IMR-90 (cell line): ENCODE data around the gene PIGP. TPM values are rescaled to one million over a fixed set of nuclear protein-coding genes. Genes with fewer than 3 reads are reported as not detected.
"Not testable (repeated sequence)": the region's sequence is repeated elsewhere in the genome, so short reads cannot be mapped to it uniquely, and the experiment has no call there.

ENCODE experiments used
- ATAC-seq: fragments of 200-7000 bp; cut with Tn5 transposase; 2 replicates; pipeline ENCODE4 v1.9.1; 2020; ENCODE audit warnings: low read depth, mild to moderate bottlenecking, moderate library complexity
- BruUV-seq: library from RNA; stranded (reverse); fragments of 400-500 nt; replicated peaks from 2 replicates; lab custom pipeline; 2021; lab: Mats Ljungman, UMichigan
- CTCF ChIA-PET: fragments of 300-600 bp; formaldehyde crosslinking; extraction: SDS; loops from one replicate; lab custom pipeline; 2021; ENCODE audit warnings: antibody characterized with exemption; lab: Yijun Ruan, JAX
- POLR2A ChIA-PET: fragments of 300-600 bp; sonication (Branson Sonifier 250); formaldehyde crosslinking; loops from one replicate; lab custom pipeline; 2022; ENCODE audit warnings: antibody characterized with exemption; ENCODE audit not compliant: unreplicated experiment; lab: Charles Lee
- DNase-seq: peaks from one replicate; pipeline ENCODE4 v3.0.0; 2013
- H2AFZ ChIP-seq: replicated peaks from 2 replicates; pipeline ENCODE3; 2013; ENCODE audit warnings: low read length, mild to moderate bottlenecking; ENCODE audit not compliant: poor library complexity
- H2AK5ac ChIP-seq: 2 replicates; pipeline ENCODE4 v1.6.1; 2013; ENCODE audit warnings: low read depth, low read length, inconsistent platforms
- H2AK9ac ChIP-seq: replicated peaks from 2 replicates; pipeline ENCODE3; 2013; ENCODE audit warnings: mild to moderate bottlenecking, low read depth, low read length, moderate library complexity; ENCODE audit not compliant: poor library complexity
- H2BK120ac ChIP-seq: 2 replicates; pipeline ENCODE4 v1.6.1; 2013; ENCODE audit warnings: low read depth, low read length, inconsistent platforms
- H2BK15ac ChIP-seq: 3 replicates; pipeline ENCODE4 v1.6.1; 2013; ENCODE audit warnings: low read depth, low read length, inconsistent platforms
- H2BK20ac ChIP-seq: 2 replicates; pipeline ENCODE4 v1.6.1; 2013; ENCODE audit warnings: low read depth, mild to moderate bottlenecking, inconsistent platforms, low read length, moderate library complexity
- H2BK5ac ChIP-seq: 2 replicates; pipeline ENCODE4 v1.6.1; 2013; ENCODE audit warnings: mild to moderate bottlenecking, low read depth, low read length, inconsistent platforms; ENCODE audit not compliant: poor library complexity, severe bottlenecking
- H3K14ac ChIP-seq: replicated peaks from 2 replicates; pipeline ENCODE4 v1.6.1; 2013; ENCODE audit warnings: low read depth, low read length, inconsistent platforms
- H3K18ac ChIP-seq: 2 replicates; pipeline ENCODE4 v1.6.1; 2013; ENCODE audit warnings: low read depth, low read length, control low read depth
- H3K23ac ChIP-seq: 2 replicates; pipeline ENCODE4 v1.6.1; 2013; ENCODE audit warnings: low read depth, low read length, inconsistent platforms
- H3K27ac ChIP-seq: 2 replicates; pipeline ENCODE4 v1.5.1; 2013; ENCODE audit warnings: mild to moderate bottlenecking, control low read depth, low read length; ENCODE audit not compliant: insufficient read depth
- H3K27me3 ChIP-seq: 2 replicates; pipeline ENCODE4 v1.6.1; 2013; ENCODE audit warnings: low read length; ENCODE audit not compliant: control insufficient read depth, insufficient read depth
- H3K36me3 ChIP-seq: 2 replicates; pipeline ENCODE4 v1.6.1; 2013; ENCODE audit warnings: low read length, mixed read lengths; ENCODE audit not compliant: control insufficient read depth, insufficient read depth
- H3K4ac ChIP-seq: 2 replicates; pipeline ENCODE4 v1.6.1; 2013; ENCODE audit warnings: low read depth, low read length, inconsistent platforms
- H3K4me1 ChIP-seq: 2 replicates; pipeline ENCODE4 v1.6.1; 2013; ENCODE audit warnings: low read length, mixed read lengths; ENCODE audit not compliant: control insufficient read depth, insufficient read depth
- H3K4me2 ChIP-seq: 2 replicates; pipeline ENCODE4 v1.6.1; 2013; ENCODE audit warnings: low read depth, mild to moderate bottlenecking, control low read depth, low read length, moderate library complexity
- H3K4me3 ChIP-seq: 2 replicates; pipeline ENCODE4 v1.5.1; 2013; ENCODE audit warnings: low read depth, mild to moderate bottlenecking, control low read depth, low read length, moderate library complexity; ENCODE audit not compliant: insufficient read depth
- H3K56ac ChIP-seq: 2 replicates; pipeline ENCODE4 v1.6.1; 2013; ENCODE audit warnings: low read length, inconsistent platforms; ENCODE audit not compliant: insufficient read depth; ENCODE audit errors: extremely low read depth
- H3K79me1 ChIP-seq, 2 experiments: 2 replicates each; pipeline ENCODE4 v1.6.1; 2013; ENCODE audit warnings: low read length in 2 of 2, inconsistent platforms in 1 of 2, low read depth in 1 of 2
- H3K9ac ChIP-seq: 2 replicates; pipeline ENCODE4 v1.6.1; 2013; ENCODE audit warnings: low read depth, low read length, control low read depth
- H3K9me1 ChIP-seq: 2 replicates; pipeline ENCODE4 v1.6.1; 2013; ENCODE audit warnings: low read length, inconsistent platforms; ENCODE audit not compliant: insufficient read depth
- H3K9me3 ChIP-seq: 2 replicates; pipeline ENCODE4 v1.6.1; 2013; ENCODE audit warnings: low read length; ENCODE audit not compliant: control insufficient read depth, insufficient read depth
- H4K20me1 ChIP-seq: 2 replicates; pipeline ENCODE4 v1.6.1; 2013; ENCODE audit warnings: low read length, inconsistent platforms; ENCODE audit not compliant: insufficient read depth
- H4K5ac ChIP-seq: 2 replicates; pipeline ENCODE4 v1.6.1; 2013; ENCODE audit warnings: mild to moderate bottlenecking, low read depth, low read length, control low read depth
- H4K8ac ChIP-seq, 2 experiments: 2 replicates each; pipeline ENCODE4 v1.6.1; 2013; ENCODE audit warnings: low read depth in 2 of 2, low read length in 2 of 2, control low read depth in 1 of 2, inconsistent platforms in 1 of 2
- H4K91ac ChIP-seq: 2 replicates; pipeline ENCODE4 v1.6.1; 2013; ENCODE audit warnings: low read depth, low read length, inconsistent platforms; ENCODE audit not compliant: insufficient read depth
- WGBS, 2 experiments: methylation state at CpG; one replicate each; pipeline versions ENCODE4 v1.1.5 to v1.1.7; 2013; ENCODE audit warnings: missing lambda C conversion rate in 2 of 2; ENCODE audit not compliant: insufficient read length in 1 of 2; ENCODE audit errors: extremely low coverage in 2 of 2; 5-methylcytosine and 5-hydroxymethylcytosine counted together
- dilution Hi-C: fragments of 300-500 bp; cut with HindIII; formaldehyde crosslinking; loops from one replicate; pipeline ENCODE4 v1.14.3; 2018; ENCODE audit warnings: low sequenced_read_pairs; ENCODE audit not compliant: unreplicated experiment
- in situ Hi-C: fragments of 300-500 bp; cut with MboI; formaldehyde crosslinking; loops from 3 replicates; pipeline ENCODE4 v1.14.3; 2019; ENCODE audit warnings: low sequenced_read_pairs, inconsistent platforms, mixed read lengths
- intact Hi-C: fragments of 100-400 bp; cut with micrococcal nuclease; formaldehyde crosslinking; loops from 2 replicates; pipeline ENCODE4 v1.10.0; 2022
- polyA plus RNA-seq, 3 experiments: library from polyadenylated mRNA; depleted of rRNA; stranded (reverse); fragments of >200 nt; gene quantifications; 2 replicates each; pipeline ENCODE4 v1.2.3, GENCODE V29; 2012; ENCODE audit warnings: low replicate concordance in 1 of 3
- total RNA-seq: library from RNA; depleted of rRNA; stranded (reverse); fragments of >200 nt; gene quantifications from 2 replicates; pipeline ENCODE4 v1.2.3, GENCODE V29; 2012

PIGP gene
- total and polyA plus RNA-seq, 2 of the 4 experiments (the other 2 are of a cell fraction): 4.1 to 15.4 TPM

GRCh38 chr21:37111029-37111428, 38.2 kb upstream of the PIGP start:
- H3K56ac ChIP-seq, H3K18ac ChIP-seq, H4K20me1 ChIP-seq, in situ Hi-C loops, H3K4me3 ChIP-seq, H2BK20ac ChIP-seq, H3K9me3 ChIP-seq, H3K9me1 ChIP-seq, H3K27me3 ChIP-seq, intact Hi-C loops, H2BK120ac ChIP-seq, DNase-seq, H3K27ac ChIP-seq, H3K4me1 ChIP-seq, H2AFZ ChIP-seq, BruUV-seq, CTCF ChIA-PET, H2AK9ac ChIP-seq, H2BK5ac ChIP-seq, POLR2A ChIA-PET, H3K36me3 ChIP-seq, H3K4me2 ChIP-seq, H3K14ac ChIP-seq, H3K4ac ChIP-seq, H2BK15ac ChIP-seq, ATAC-seq, dilution Hi-C loops, H2AK5ac ChIP-seq, H4K8ac ChIP-seq, H4K5ac ChIP-seq, H3K9ac ChIP-seq, H4K91ac ChIP-seq, H3K23ac ChIP-seq: not testable (repeated sequence)
- peaks cover 13 to 23% of the 10 kb centered on the region in 2 experiments for H3K79me1 ChIP-seq
- no CpG with 5 or more reads among the region's 6 CpGs for WGBS, 2 experiments
